ENCODE results near the gene CARD11.

CARD11 gene

DNA sequence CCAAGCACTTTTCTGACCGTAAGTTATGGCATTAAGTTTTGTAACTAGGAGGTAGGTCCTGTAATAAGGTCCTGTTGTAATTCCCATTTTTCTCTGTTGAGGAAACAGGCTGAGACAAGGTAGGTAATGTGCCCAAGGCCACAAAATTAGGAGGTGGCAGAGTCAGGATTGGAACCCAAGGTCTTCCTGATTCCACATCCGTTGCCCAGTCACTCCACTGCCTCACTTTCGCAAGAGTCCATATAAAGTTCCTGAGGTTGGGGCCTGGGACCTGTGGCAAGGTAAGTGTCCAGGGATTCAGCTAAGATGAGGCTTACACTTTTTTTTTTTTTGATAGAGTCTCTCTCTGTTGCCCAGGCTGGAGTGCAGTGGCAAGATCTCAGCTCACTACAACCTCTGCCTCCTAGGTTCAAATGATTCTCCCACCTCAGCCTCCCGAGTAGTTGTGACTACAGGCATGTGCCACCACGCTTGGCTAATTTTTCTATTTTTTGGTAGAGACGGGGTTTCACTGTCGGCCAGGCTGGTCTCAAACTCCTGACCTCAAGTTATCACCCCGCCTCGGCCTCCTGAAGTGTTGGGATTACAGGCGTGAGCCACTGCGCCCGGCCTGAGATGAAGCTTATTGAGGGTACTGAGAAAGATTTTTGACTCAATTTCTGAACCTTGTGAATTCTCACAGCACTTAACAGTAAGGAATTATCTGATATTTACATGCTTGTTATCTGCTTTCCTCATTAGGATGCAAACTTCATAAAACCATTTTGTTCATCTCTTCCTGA lies 179.3 kb downstream of the CARD11 start:
- H3K36me3 Mint-ChIP-seq (ENCODE audit: low read depth) = no peaks in the 10 kb centered on the region
- H3K27ac Mint-ChIP-seq = peak overlapping the region; percentile 93
- no peaks in the 10 kb centered on the region for H3K27me3 Mint-ChIP-seq
- peak overlapping the region; percentile 67 for H3K4me3 Mint-ChIP-seq
- no peaks in the 10 kb centered on the region for H3K9me3 Mint-ChIP-seq
- peaks cover 37% of the 10 kb centered on the region for H3K4me1 Mint-ChIP-seq (ENCODE audit: low read depth)

DNA sequence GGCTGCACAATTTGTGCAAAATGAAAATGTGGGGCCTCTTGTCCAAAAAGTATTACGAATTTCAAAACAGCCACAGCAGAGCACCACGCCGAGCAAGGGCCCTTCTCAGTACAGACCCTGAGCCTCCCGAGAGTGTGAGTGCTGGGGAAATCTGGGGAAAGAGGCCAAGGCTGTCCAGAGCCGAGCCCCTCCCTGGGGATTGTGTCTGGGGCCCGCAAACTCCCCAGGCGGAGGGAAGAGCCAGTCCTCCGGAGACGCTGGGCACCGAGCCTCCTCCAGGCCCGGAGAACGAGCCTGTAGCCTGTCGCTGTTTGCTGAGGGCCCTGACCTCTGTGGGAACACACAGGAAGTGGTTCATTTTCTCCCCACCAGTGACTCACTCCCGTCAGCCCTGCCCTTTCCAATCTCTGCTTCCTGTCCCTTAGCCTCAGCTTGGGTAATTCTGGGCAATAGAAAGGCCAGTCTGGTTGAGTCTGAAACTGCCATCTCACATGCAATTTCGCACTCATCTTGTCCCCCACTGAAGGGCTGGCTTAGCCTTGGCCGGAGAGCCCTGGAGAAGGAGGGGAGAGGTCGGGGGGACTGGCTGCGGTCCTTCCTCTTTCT lies 180.1 kb downstream of the CARD11 start:
- H3K4me3 Mint-ChIP-seq = peak overlapping the region; percentile 54
- H3K9me3 Mint-ChIP-seq = no peaks in the 10 kb centered on the region
- H3K36me3 Mint-ChIP-seq (ENCODE audit: low read depth) = no peaks in the 10 kb centered on the region
- peaks cover 30% of the 10 kb centered on the region for H3K4me1 Mint-ChIP-seq (ENCODE audit: low read depth)
- H3K27me3 Mint-ChIP-seq = no peaks in the 10 kb centered on the region
- H3K27ac Mint-ChIP-seq = peak overlapping the region; percentile 93

DNA sequence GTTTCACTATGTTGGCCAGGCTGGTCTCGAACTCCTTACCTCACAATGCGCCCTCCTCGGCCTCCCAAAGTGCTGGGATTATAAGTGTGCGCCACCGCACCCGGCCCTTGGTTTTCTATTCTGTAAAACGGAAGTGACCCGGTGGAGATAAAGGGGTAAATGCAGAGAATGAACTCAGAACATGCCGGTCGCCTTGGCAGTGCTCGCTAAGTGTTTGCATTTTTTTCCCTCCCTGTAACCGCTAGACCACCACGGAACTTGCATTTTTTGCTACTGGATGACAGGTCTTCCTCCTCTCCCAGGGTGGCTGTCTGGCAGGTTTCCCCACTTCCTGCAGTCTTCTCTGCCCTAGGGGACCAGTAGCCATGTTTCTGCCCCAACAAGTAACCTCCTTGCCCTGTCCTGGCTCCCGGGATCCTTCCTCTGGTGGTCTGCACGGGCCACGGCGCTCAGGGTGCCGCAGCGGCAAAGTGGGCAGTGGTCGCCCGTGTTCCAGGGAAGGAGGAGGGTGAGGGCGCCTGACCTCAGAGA lies 180.8 kb downstream of the CARD11 start:
- peak overlapping the region; percentile 54 for H3K4me3 Mint-ChIP-seq

DNA sequence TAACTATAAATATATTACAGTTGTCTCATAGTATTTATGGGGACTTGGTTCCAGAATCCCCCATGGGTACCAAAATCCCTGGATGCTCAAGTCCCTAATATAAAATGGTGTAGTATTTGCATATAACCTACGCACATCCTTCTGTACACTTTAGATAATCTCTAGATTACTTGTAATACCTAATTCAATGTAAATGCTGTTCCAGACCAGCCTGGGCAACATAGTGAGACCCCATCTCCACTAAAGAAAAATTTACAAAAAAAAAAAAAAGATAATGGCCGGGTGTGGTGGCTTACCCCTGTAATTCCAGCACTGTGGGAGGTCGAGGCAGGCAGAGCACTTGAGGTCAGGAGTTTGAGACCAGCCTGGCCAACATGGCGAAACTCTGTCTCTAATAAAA lies 182.2 kb downstream of the CARD11 start:
- no peak overlapping the region for H3K4me3 Mint-ChIP-seq
- no peaks in the 10 kb centered on the region for H3K9me3 Mint-ChIP-seq
- peaks cover 30% of the 10 kb centered on the region for H3K4me1 Mint-ChIP-seq (ENCODE audit: low read depth)
- H3K36me3 Mint-ChIP-seq (ENCODE audit: low read depth) = no peaks in the 10 kb centered on the region
- no peak overlapping the region for H3K27ac Mint-ChIP-seq
- no peaks in the 10 kb centered on the region for H3K27me3 Mint-ChIP-seq

More for the DNA sequence above, 180.8 kb downstream of the CARD11 start:
- Mint-ChIP-seq H3K27me3 (no peaks in the 10 kb centered on the region), H3K4me1 (ENCODE audit: low read depth) (peaks cover 30% of the 10 kb centered on the region), H3K9me3 (no peaks in the 10 kb centered on the region), H3K27ac (peak overlapping the region; percentile 93), H3K36me3 (ENCODE audit: low read depth) (no peaks in the 10 kb centered on the region)

DNA sequence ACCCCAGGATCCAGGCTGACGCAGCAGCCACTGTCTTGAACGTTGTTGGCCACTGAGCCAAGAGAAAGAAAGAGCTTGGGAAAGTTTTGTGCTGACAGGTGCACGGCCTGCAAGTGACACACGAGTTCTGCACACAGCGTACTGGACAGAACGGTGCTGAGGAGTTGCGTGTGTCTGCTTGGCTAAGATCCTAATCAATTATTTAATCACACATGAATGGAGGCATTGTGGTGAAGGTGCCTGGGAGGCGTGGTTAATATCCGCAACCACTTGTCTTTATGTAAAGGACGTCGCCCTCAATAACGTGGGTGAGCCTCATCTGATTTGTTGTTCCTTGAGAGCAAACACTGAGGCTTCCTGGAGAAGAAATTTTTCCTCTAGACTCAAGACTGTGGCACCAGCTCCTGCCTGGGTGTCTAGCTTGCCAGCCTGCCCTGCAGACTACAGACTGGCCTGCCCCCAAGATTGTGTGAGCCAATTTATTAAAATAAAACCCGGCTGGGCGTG lies 183.0 kb downstream of the CARD11 start:
- Mint-ChIP-seq H3K4me1 (ENCODE audit: low read depth) (peaks cover 30% of the 10 kb centered on the region), H3K36me3 (ENCODE audit: low read depth) (no peaks in the 10 kb centered on the region), H3K4me3 (no peak overlapping the region), H3K27me3 (no peaks in the 10 kb centered on the region), H3K27ac (no peak overlapping the region), H3K9me3 (no peaks in the 10 kb centered on the region)

DNA sequence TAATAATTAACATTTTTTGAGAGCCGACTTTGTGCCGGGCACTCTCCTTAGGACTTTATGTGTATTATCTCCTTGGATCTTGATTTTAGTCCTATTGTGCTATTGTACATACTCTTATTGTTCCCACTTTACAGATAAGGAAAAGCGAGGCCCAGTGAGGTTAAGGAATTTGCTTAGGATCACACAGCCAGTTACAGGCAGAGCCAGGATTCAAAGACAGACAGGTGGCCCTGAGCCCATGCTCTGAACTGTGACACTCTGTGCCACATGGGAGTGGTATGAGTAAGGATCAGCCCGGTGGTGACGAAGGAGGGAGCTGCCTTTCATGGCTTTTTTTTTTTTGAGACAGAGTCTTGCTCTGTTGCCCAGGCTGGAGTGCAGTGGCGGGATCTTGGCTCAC lies 183.7 kb downstream of the CARD11 start:
- Mint-ChIP-seq H3K36me3 (ENCODE audit: low read depth) (no peaks in the 10 kb centered on the region), H3K4me1 (ENCODE audit: low read depth) (peaks cover 28% of the 10 kb centered on the region), H3K27ac (no peak overlapping the region), H3K9me3 (no peaks in the 10 kb centered on the region), H3K27me3 (no peaks in the 10 kb centered on the region), H3K4me3 (no peak overlapping the region)

DNA sequence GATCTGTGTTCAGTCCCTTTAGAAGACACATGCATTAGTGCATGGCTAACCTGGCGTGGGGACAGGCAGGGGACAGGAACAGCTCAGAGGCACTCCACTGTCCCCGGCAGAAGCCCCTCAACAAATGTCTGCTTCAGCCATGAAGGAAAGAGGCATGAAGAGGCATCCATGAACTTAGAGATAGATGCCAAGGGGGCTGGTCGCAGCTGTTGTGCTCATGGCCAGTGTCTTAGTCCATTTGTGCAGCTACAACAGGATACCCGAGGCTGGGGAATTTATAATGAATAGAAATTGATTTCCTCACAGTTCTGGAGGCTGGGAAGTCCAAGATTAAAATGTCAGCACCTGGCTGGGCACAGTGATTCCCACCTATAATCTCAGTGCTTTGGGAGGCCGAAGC lies 185.0 kb downstream of the CARD11 start:
- no peak overlapping the region for H3K27ac Mint-ChIP-seq
- no peaks in the 10 kb centered on the region for H3K36me3 Mint-ChIP-seq (ENCODE audit: low read depth)
- no peak overlapping the region for H3K4me3 Mint-ChIP-seq
- peaks cover 15% of the 10 kb centered on the region for H3K4me1 Mint-ChIP-seq (ENCODE audit: low read depth)
- no peaks in the 10 kb centered on the region for H3K27me3 Mint-ChIP-seq
- no peaks in the 10 kb centered on the region for H3K9me3 Mint-ChIP-seq

DNA sequence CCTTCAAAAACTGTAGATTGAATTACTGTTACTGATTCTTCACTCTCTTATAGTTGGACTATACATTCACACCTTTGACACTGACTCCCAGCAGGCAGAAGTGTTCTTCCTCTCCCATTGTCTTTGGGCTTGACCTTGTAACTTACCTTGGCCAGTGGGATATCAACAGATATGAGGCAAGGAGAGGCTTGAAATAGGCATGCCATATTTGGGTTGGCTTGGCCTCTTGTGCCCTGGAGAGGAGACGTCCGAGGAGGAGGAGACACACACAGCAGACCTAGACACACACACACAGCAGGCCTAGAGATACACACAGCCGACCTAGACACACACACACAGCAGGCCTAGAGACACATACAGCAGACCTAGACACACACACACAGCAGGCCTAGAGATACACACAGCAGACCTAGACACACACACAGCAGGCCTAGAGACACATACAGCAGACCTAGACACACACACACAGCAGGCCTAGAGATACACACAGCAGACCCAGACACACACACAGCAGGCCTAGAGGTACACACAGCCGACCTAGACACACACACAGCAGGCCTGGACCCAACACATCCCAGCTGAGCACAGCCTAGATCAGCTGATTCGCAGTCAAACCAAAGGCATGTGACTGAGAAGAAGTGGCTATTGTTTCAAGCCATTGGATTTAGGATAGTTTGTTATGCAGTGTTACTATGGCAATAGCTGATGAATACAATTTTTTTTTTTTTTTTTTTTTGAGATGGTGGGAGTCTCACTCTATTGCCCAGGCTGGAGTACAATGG lies 187.1 kb downstream of the CARD11 start:
- Mint-ChIP-seq H3K27ac (no peak overlapping the region), H3K9me3 (no peaks in the 10 kb centered on the region), H3K4me3 (no peak overlapping the region), H3K36me3 (ENCODE audit: low read depth) (no peaks in the 10 kb centered on the region), H3K4me1 (ENCODE audit: low read depth) (peaks cover 2% of the 10 kb centered on the region), H3K27me3 (no peaks in the 10 kb centered on the region)
